ENCODE measurements around the gene MFSD12.

MFSD12 gene

GRCh38 chr19:3516675-3517207, 40.6 kb downstream of the MFSD12 start:
- no peak for TF ChIP-seq CTCF (IDR thresholded peaks at IDR 0.05)

GRCh38 chr19:3515891-3516422, 41.4 kb downstream of the MFSD12 start:
- TF ChIP-seq CTCF (IDR thresholded peaks at IDR 0.05), result no peak

GRCh38 chr19:3514930-3515329, 42.5 kb downstream of the MFSD12 start:
- TF ChIP-seq CTCF (IDR thresholded peaks at IDR 0.05), result no peak

GRCh38 chr19:3513229-3514140, 43.9 kb downstream of the MFSD12 start:
- TF ChIP-seq CTCF (IDR thresholded peaks at IDR 0.05), result no peak

GRCh38 chr19:3512562-3513228, 44.7 kb downstream of the MFSD12 start:
- no peak for TF ChIP-seq CTCF (IDR thresholded peaks at IDR 0.05)

GRCh38 chr19:3511506-3512251, 45.7 kb downstream of the MFSD12 start:
- TF ChIP-seq CTCF (IDR thresholded peaks at IDR 0.05), result no peak

GRCh38 chr19:3510727-3511126, 46.7 kb downstream of the MFSD12 start:
- no peak for TF ChIP-seq CTCF (IDR thresholded peaks at IDR 0.05)

Data from LNCAP (cell line).